HG03196 (cell line): ENCODE results near the gene CEP85L.

Experiments
- ATAC-seq: cut with Tn5 transposase; IDR thresholded peaks from one replicate; pipeline ENCODE4 v1.9.1; 2021; ENCODE audit not compliant: unreplicated experiment

Gene CEP85L

DNA sequence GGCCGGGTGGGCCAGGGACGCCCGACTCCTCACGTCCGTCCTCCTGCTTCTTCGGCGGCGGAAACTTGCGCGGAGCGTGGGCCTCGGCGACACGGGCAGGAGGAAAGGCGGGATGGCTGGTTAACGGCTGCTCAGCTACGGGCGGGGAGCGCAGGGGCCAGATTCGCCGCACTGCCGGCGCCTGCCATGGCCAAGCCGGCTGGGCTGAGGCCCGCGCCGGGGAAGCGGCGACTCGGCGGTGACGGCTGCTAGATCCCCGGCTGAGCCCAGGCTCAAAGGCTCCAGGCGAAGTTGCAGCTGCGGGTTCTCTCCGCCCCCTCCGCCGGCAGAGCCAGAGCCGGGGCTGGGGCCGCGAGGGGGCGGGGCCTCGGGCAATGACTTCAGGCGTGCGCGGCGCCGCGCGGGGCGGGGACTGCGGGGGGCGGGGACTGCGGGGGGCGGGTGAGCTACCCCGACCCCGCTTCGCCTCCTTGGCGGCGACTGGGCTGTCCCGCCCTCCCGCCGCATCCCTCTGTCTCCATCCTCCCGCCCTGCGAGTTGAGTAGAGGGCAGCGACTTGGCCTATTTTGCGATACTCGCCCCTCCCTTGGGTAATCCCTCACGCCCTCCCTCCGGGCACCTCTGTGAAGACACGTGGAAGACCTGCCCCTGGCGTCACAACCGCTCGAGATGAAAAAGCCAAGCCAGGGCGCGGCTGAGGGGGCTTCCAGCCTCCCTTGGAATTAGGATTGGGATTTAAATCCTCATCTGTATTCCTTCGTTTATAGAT is at the start of gene CEP85L:
CEP85L (minus strand) TSS at position 310 of the 769 bp plus-strand sequence. CDS start 322 bp downstream, outside the sequence.
- ATAC-seq = peak; percentile 87

GRCh38 chr6:118700531-118700930 is 49.1 kb upstream of the CEP85L start:
- no peak for ATAC-seq

DNA sequence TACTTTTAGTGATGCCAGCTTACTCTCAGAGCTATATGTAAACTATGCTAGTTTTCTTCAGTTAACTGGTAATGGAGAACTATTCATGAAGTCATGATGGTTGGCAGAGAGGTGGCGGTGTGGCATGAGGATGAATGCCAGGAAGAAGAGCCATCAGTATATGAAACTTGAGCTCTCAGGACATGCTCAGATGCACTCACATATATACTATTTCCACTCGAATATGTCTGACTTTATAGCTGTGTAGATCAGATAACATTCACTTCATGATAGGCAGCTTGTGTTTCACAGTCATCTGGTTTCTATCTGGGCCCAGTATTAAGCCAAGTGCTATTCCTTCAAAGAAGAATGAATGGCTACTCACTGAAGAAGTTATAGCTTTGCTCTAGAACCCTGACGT is 46.2 kb upstream of the CEP85L start:
- no peak for ATAC-seq

- ATAC-seq = no peak
Measured at GRCh38 chr6:118696271-118696670, 44.9 kb upstream of the CEP85L start.

DNA sequence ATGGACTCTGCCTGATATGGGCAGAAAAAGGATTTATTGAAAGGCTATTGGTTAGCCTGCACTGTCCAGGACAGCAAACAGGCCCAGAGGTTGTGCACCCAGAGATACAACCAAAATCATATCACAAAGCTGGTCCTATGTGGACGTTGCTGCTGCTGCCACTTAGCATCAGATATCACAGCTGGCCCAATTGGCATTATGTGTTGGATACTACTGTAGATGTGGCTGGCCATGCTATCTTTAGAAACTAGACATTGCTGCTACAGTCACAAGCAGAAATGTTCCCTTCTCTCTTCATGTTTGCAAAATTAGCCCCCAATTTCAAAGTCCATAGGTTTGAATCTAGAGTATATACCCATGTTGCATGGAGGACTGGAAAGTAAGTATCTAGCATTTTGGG is 42.2 kb upstream of the CEP85L start:
- no peak for ATAC-seq

- ATAC-seq = no peak
Measured at GRCh38 chr6:118685823-118686449, 34.5 kb upstream of the CEP85L start.

- no peak for ATAC-seq
Measured at GRCh38 chr6:118683881-118684872, 32.8 kb upstream of the CEP85L start.

DNA sequence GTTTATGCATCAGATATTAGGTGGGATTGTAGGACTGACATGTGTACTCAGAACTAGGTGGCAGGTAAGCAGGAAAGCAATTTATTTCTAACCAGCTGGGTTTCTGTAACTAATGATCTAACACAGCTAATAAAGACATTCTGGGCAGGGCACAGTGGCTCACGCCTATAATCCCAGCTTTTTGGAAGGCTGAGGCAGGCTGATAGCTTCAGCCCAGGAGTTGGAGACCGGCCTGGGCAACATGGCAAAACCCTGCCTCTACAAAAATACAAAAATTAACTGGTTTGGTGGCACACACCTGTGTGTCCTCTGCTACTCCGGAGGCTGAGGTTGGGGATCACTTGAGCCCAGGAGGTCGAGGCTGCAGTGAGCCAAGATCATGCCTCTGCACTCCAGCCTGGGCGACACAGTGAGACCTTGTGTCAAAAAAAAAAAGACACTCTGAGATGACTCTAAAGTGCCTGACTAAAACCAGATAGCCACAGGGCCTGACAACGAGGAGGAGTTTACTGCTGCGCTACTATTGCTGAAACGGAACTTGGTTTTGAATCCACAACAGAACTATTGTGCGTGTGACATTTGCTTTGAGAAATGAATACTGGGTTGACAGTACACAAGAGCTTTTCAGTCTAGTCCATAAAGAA is 29.2 kb upstream of the CEP85L start:
- ATAC-seq = no peak

DNA sequence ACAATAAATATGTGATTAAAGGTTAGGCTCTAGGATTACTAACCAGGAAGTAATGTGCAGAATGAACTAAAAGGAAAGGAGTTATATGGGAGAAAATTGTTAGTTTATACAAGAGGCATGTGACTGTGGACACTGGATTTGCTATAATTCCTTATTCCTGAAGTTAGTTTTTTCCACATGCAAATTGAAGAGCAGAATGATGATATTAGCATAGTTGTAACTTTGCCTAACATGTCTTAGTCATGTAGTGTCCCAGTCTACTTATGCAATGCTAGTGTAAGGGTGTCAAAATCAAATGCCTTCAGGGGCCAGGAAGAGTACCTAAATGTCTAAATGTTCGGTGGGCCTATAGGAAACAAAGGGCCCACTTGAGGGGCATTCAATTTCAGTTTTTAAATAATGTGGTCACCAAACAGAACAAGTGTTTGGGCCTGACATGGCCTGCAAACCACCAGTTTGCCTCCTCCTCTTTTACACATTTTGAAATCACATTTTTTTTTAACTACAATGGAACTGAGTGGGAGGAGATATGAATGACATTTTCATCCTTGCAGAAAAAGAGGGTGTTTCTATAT is 28.0 kb upstream of the CEP85L start:
- ATAC-seq = no peak

- ATAC-seq = no peak
Measured at GRCh38 chr6:118678866-118679265, 27.5 kb upstream of the CEP85L start.

- no peak for ATAC-seq
Measured at GRCh38 chr6:118677193-118677592, 25.8 kb upstream of the CEP85L start.

GRCh38 chr6:118675225-118675624 is 23.8 kb upstream of the CEP85L start:
- no peak for ATAC-seq

GRCh38 chr6:118674772-118675171 is 23.4 kb upstream of the CEP85L start:
- no peak for ATAC-seq

DNA sequence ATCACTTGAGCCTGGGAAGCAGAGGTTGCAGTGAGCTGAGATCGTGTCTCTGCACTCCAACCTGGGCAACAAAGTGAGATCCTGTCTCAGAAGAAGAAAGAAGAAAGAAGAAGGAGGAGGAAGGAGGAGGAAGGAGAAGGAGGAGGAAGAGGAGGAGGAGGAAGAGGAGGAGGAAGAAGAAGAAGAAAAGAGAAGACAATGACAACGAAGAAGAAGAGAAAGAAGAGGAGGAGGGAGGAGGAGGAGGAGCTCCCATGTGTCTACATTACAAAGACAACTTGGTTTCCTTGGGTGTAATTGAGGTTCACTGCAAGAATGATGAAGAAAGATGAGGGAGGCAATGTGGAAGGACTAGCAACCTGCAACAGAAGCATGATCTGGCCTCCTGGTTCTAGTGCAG is 21.3 kb upstream of the CEP85L start:
- ATAC-seq = no peak

- ATAC-seq = no peak
Measured at GRCh38 chr6:118669561-118669960, 18.2 kb upstream of the CEP85L start.

DNA sequence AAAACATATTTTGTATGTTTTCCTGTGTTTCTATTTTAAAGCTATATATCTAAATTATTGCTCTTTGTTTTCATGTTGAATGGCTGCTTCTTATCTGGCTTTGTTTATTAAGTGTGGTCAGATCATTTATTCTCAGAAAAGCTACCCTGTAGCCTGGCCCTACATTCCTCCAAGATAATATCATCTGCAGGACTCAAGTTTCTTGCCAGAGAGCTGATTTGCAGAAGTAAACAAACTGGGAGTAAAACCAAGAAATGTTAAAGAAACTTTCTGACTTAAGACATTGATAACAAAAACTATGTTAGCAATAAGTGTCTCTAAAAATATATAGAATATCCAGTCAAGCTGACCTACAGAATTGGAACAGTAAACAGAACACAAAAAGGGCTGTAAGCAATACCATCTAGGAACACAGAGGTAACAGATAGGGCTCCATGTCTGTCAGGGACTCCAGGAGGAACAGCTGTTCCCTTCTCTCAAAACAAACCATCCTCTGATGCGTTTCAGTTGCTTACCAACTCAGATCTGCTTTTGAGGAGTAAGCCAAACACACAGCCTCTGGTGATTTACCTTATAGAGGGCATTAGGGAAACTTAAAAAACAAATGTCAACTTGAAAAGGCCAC is 17.5 kb upstream of the CEP85L start:
- ATAC-seq = no peak

GRCh38 chr6:118667988-118668387 is 16.6 kb upstream of the CEP85L start:
- no peak for ATAC-seq

GRCh38 chr6:118665011-118665410 is 13.6 kb upstream of the CEP85L start:
- no peak for ATAC-seq

DNA sequence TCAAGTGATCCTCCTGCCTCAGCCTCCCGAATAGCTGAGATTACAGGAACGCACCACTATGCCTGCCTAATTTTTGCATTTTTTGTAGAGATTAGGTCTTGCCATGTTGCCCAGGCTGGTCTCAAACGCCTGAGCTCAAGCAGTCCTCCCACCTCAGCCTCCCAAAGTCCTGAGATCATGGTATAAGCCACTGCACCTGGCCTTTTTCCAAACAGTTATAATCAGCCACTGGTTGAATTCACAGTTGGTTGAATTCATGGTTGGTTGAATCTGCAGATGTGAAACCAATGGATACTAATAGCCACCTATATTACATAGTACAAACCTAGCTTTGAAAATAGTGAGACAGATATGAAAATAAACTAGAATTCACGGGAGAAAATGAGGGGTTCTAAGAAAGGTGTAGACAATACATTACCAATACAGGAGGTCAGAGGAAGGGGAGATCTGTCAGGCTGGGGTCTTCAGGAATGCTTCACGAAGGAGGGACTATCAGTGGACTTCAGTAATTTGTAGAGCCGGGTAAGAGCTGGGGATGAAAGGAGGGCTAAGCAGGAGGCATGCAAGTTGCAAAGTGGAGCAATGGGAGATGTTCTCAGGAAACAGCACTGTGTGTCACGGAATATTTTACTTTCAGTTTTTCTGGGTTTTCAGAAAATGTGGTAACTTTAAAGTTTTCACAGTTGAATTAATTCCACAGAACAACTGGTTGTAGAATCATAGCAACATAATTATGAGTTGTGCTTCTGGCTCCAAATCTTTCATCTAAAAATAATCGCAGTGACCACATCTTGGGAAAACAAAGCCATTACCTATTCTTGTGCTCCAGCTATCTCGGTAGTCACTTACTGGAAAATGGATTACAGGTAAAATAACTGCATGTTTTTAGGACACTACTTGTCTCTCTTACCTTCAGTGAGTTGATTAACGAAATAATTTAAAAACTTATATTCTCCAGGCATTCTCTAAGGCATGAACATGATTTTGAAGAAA is 12.9 kb upstream of the CEP85L start:
- no peak for ATAC-seq
